Central memory CD4-positive, alpha-beta T cell (primary cell): ENCODE results near the gene PIGL.
A peak's percentile ranks its signal among the peaks of the same experiment; 100 is the strongest.
"Not testable (repeated sequence)": the region's sequence is repeated elsewhere in the genome, so short reads cannot be mapped to it uniquely, and the experiment has no call there.

Source experiments
- DNase-seq: peaks from one replicate; pipeline ENCODE4 v3.0.0; 2022
- total RNA-seq, 3 experiments: gene quantifications; one replicate each; lab custom pipeline; 2026; lab: John Stamatoyannopoulos, UW

The PIGL gene
- total RNA-seq: 19.3 to 47.8 (median 35.6) reads per million in 3 experiments

GRCh38 chr17:16217002-16217635 lies at the start of gene PIGL:
PIGL (plus strand) TSS chr17:16217210; CDS start chr17:16217227, 17 bp downstream.
- DNase-seq: peak; percentile 71

- no peak for DNase-seq
Observed at GRCh38 chr17:16171613-16172012, 45.4 kb upstream of the PIGL start.

GRCh38 chr17:16178836-16179235 lies 38.2 kb upstream of the PIGL start:
- no peak for DNase-seq

GRCh38 chr17:16181581-16181980 lies 35.4 kb upstream of the PIGL start:
- no peak for DNase-seq

GRCh38 chr17:16187642-16188041 lies 29.4 kb upstream of the PIGL start:
- no peak for DNase-seq

GRCh38 chr17:16189791-16190348 lies 27.1 kb upstream of the PIGL start:
- no peak for DNase-seq

GRCh38 chr17:16190703-16191360 lies 26.2 kb upstream of the PIGL start:
- no peak for DNase-seq

- no peak for DNase-seq
Observed at GRCh38 chr17:16191604-16192003, 25.4 kb upstream of the PIGL start.

- DNase-seq: peak; percentile 32
Observed at GRCh38 chr17:16194307-16194835, 22.6 kb upstream of the PIGL start.

- no peak for DNase-seq
Observed at GRCh38 chr17:16197276-16197675, 19.7 kb upstream of the PIGL start.

GRCh38 chr17:16199093-16199492 lies 17.9 kb upstream of the PIGL start:
- DNase-seq: no peak

- not testable (repeated sequence) for DNase-seq
Observed at GRCh38 chr17:16201693-16202131, 15.3 kb upstream of the PIGL start.

- DNase-seq: not testable (repeated sequence)
Observed at GRCh38 chr17:16202554-16203500, 14.2 kb upstream of the PIGL start.

GRCh38 chr17:16204763-16205162 lies 12.2 kb upstream of the PIGL start:
- DNase-seq: not testable (repeated sequence)

- no peak for DNase-seq
Observed at GRCh38 chr17:16211590-16211989, 5.4 kb upstream of the PIGL start.

GRCh38 chr17:16212793-16213192 lies 4.2 kb upstream of the PIGL start:
- no peak for DNase-seq

GRCh38 chr17:16214190-16215001 lies 2.6 kb upstream of the PIGL start:
- DNase-seq: no peak

- DNase-seq: no peak
Observed at GRCh38 chr17:16215002-16215272, 2.1 kb upstream of the PIGL start.

- DNase-seq: peak; percentile 83
Observed at GRCh38 chr17:16215273-16215964, 1.6 kb upstream of the PIGL start, which contains the start of gene NCOR1. NCOR1 (minus strand) TSS chr17:16215534; CDS start chr17:16194569, 20,965 bp downstream.

GRCh38 chr17:16215965-16216316 lies 1.1 kb upstream of the PIGL start:
- no peak for DNase-seq

- DNase-seq: not testable (repeated sequence)
Observed at GRCh38 chr17:16216341-16217001, 539 bp upstream of the PIGL start.
